HTERT RPE-1 (cell line): ENCODE measurements around the gene TBX5.

Source experiments
- in situ Hi-C: fragments of 300-500 bp; cut with MboI; formaldehyde crosslinking; loops from 4 replicates; pipeline ENCODE4 v1.14.3; 2020; ENCODE audit warnings: low sequenced_read_pairs

TBX5 gene

GRCh38 chr12:114406984-114407841, 1.3 kb upstream of the TBX5 start:
- in situ Hi-C loops: no loop called here

DNA sequence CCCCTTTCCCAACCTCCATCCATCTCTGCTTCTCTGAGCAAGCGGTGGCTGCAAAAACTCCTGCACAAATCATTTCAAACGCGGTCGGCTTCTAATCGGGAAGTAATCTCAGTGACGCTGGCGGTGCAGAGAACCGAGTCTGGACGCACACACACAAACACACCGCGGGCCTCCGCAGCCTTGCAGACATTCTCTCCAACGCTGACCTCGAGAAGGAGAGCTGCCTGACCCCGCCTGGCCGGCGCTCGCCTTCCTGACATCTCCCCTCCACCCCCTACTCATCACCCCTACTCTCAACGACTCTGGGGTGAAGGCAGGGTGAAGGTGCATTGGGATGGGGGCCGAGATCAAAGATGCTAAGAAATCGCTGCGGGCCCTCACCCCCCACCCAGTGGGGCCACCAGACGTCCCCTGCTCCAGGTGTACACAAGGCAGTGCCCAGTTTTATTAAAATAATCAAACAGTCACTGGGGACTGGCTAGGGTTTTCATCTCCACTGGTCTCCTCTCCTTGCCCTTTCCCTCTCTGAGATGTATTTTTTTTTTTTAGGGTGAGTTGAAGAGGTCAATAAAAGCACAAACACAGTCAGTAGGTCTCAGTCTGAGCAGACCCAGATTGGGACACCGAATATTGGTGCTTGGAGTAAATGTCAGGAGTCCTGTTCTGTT, 506 bp upstream of the TBX5 start:
- in situ Hi-C loops: no loop called here

GRCh38 chr12:114404926-114405518, 922 bp downstream of the TBX5 start:
- in situ Hi-C loops: no loop called here

DNA sequence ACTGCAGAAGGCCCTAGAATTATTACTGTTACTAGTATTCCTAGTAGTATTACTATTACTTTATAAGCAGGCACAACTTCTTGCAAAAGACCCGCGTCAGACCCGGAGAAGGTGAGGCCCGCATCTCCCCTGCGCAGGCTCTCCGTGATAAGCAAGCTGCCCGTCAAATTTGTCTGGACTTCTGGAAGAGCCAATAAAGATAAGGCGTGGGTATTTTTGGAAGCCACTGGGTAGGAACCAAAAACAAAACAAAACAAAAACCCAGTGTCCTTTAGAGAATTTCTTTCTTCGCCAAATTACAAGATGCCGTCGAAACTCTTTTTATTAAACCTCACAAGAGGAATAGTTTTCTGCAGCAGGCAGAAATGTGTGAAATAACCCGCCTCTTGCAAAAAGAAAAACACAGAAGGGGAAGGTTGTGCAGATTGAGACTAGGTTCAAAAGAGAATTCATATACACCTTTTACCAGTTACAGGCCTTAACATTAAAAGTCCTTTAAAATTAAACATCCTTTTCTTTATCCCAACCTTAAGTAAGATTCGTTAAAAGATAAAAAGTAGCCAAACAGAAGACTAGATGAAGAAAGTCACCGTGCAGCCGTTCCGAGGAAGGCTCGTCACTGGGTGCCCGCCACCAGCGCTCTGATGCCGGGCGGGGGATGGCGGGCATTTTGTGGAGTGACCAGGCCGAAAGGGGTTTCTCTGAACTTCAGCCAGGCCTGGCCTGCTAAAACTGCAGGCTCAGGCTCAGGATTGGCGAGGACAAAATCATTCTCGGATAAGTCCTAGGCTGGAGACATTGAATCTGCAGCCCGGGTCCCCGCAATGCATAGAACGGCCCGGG, 1.6 kb downstream of the TBX5 start:
- in situ Hi-C loops: no loop called here

GRCh38 chr12:114403690-114404066, 2.3 kb downstream of the TBX5 start:
- in situ Hi-C loops: no loop called here

GRCh38 chr12:114403011-114403689, 2.8 kb downstream of the TBX5 start:
- in situ Hi-C loops: no loop called here

- in situ Hi-C loops: no loop called here
Observed at GRCh38 chr12:114402084-114402717, 3.7 kb downstream of the TBX5 start.

- in situ Hi-C loops: no loop called here
Observed at GRCh38 chr12:114401328-114402083, 4.4 kb downstream of the TBX5 start.

DNA sequence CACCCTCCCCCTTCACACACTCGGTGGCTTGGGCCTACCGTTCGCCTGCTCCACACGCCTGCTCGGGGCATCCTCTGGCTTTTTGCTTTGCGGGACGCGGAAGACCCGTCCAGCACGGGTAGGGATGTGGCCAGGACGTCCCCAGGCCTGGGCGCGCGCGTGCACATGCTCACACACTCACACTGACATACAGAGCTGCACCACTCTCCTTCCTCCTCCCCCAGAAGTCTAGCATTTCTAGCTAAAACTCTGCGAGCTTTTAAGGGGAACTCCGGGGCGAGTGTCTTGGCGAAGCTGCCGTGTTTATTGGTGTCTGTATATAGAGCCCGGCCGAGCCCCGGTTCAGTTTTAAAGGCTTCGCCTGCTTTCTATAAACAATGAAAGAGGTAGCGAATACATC, 5.0 kb downstream of the TBX5 start:
- in situ Hi-C loops: no loop called here

DNA sequence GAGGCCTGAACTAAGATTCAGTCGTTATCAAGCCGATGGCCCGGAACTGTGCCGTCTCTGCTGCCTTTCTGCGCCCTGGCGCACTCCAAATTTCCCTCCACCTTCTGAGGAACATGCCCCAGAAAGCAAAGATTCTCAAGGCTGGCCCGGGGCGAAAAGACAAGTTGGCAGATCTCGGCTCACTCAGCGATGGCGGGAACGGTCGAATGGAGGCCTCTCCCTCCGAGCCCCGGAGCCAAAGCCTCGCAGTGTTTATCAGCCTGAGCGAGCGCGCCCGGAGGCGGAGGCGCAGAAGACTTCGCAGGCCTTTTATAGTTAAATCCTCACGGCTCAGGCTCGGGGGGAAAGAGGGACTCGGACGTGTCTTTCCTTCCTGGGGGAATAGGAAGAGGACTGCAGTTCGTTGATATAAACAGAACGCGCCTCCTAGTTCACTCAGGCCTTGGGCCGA, 5.6 kb downstream of the TBX5 start:
- in situ Hi-C loops: no loop called here

GRCh38 chr12:114399664-114400211, 6.2 kb downstream of the TBX5 start:
- in situ Hi-C loops: no loop called here

- in situ Hi-C loops: no loop called here
Observed at GRCh38 chr12:114397978-114398881, 7.7 kb downstream of the TBX5 start.

DNA sequence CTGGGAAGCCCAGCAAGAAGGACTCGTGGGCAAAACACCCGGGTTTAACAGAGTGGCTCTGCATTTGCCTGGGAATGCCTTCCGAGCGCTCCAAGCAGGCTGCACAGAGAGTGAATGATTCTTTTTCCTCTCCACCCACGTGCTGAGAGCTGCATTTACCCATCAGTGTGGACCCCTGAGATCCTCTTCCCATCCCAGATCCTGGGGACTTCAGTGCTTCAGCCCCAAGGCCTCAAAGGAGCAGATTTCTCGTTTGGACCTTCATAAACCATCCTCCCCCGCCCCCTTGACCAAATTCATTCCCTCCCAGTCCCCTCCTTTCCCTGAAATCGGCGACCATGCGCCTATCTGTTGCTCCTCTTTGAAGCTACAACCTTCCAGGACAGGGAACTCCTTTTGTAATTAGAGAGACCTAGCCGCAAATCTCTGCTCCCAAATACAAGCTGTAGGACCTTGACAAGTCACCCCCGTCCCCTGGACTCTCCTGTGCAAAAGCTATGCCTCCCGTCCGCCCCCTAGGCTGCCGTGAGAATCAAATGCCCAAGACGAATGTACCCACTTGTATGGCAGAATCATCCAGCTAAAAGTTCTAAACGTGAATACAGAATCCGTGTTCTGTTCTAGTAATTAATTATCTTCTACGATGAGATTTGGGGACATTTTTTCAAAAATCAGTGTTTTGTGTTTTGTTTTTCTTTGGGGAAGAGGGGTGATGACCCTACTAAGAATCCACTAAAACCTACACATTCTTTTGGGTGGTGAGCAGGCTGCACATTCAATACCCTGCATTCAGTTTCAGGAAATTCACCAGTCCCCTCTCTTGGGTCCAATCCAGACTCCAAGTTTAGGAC, 8.8 kb downstream of the TBX5 start:
- in situ Hi-C loops: no loop called here

DNA sequence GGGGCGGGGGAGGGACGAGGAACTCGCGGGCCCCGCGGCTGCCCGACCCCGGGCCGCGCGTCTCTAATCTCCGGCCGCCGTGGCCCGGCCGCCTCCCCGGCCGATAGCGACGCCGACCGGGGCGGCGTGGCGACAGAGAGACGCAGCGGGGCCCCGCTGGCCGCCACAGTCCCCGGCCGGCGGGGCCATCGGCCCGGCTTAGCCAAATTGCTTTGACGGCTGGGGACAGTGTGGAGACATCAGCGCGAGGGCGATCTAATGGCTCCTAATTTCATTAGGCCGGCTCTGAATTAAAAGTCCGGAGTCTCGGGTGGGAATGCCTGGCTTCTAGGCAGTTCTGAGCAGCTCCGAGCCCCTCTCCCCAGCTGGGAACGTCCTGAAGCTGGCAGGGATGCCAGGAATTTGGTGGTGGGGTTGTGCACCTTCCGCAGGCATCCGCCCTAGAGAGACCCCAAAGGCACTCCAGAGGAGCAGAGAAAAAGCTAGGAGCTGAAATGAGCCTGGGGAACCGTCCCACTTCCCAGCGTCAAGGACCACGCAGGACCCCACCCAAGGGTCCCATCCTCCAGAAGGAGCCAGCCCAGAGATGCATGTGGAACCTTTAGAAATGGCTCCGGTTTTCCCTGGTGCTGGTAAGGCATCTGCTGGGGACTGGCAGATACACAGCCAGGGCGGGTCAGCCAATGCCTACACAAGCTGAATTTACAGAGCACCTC, 9.6 kb downstream of the TBX5 start:
- in situ Hi-C loops: no loop called here

- in situ Hi-C loops: no loop called here
Observed at GRCh38 chr12:114395755-114396152, 10.2 kb downstream of the TBX5 start.

DNA sequence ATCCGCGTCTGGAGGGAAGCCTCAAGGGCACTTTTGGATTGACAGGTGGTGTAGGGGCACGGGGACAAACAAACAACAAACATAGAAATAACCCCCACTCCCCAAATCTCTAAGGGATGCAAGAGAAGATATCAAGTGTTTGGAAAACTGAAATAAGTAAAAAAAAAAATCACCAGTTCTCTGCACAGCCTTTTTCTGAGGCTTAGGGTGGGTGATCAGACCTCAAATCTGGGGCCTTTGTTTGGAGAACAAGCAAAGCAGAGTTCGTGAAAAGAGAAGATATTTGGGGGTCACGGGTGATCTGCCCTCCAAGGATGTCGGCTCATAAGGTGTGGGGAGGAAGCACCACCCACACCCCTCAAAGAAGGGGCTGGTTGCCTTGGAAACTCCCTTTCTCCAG, 10.7 kb downstream of the TBX5 start:
- in situ Hi-C loops: no loop called here
